Articular chondrocyte of knee joint (primary cell): ENCODE measurements around the gene MRPL50. TPM values are rescaled to one million over a fixed set of nuclear protein-coding genes. Genes with fewer than 3 reads are reported as not detected.

Experiments
- total RNA-seq: library from RNA; depleted of rRNA; stranded (reverse); fragments of >200 nt; gene quantifications from 2 replicates; pipeline ENCODE4 v1.2.3, GENCODE V29; 2012

The MRPL50 gene
- 12.3 and 12.5 TPM in 2 replicates for total RNA-seq

DNA sequence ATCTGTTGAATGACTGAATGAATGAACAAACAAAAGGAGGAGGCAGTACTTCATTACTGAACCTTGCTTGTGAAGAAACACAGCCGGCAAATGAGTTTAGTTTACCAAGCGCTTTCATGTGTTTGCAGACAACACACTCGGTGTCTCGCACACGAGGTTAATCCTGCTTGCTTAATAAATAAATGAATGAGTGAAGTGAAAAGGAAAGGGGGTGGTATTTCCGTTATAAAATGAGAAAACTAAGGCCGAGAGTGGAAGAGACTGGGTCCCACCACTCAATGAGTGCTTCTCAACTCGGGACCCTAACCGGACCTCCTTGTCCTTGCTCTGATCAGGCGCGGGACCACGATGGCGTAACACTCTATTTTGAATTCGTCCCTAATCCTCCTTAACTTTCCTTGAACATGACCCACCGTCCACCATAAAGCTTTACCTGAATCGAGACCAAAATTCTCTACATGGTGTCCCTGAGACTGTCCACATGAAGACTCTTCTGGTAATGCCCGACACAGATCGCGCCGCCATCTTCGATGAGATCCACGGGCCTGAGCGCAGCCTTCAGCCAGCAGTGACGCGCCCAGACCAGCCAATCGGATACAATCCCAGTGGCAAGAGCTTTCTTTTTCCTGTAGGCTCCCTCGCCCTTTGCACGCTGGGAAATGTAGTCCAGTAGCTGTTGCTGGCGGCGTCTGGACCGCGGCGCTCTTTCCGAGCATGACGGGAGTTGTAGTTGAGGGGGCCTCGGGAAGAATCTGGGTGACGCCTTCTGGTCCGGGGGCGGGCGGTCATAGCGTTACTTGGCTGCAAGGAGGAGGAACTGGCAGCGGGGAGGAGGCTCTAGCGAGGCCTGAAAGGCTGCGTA is at the start of gene MRPL50, which contains the start of gene ZNF189:
Gene MRPL50, minus strand, starts transcription at position 551 of the 862 bp plus-strand sequence. Its CDS starts 26 bp downstream, at position 525.
Gene ZNF189, plus strand, starts transcription at position 784 of the 862 bp plus-strand sequence. CDS start 306 bp downstream, outside the sequence.

DNA sequence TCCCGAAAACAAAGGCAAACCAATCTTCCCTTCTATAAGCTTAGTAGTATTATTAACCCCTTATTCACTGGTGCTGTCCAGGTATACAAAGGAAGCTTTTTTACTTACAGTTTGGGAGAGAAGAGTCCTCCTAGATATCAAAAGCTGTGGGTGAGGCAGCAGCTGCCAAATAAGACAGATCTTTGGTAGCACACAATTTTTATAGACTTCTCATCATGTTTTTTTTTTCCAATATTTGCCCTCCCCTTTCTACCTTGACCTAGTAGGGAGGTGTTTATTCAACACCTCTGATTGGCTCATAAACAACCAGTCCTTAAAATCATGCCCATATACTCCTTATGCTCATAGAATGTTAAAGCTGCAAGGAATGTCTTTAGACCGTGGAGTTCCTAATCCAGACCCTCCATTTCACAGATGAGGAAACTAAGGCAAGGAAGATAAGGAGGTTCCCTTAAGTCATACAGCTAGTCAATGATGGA is 37.2 kb upstream of the MRPL50 start, which contains the start of gene ALDOB:
Gene ALDOB, minus strand, starts transcription at position 174 of the 479 bp plus-strand sequence. CDS start 4,887 bp downstream, outside the sequence.

DNA sequence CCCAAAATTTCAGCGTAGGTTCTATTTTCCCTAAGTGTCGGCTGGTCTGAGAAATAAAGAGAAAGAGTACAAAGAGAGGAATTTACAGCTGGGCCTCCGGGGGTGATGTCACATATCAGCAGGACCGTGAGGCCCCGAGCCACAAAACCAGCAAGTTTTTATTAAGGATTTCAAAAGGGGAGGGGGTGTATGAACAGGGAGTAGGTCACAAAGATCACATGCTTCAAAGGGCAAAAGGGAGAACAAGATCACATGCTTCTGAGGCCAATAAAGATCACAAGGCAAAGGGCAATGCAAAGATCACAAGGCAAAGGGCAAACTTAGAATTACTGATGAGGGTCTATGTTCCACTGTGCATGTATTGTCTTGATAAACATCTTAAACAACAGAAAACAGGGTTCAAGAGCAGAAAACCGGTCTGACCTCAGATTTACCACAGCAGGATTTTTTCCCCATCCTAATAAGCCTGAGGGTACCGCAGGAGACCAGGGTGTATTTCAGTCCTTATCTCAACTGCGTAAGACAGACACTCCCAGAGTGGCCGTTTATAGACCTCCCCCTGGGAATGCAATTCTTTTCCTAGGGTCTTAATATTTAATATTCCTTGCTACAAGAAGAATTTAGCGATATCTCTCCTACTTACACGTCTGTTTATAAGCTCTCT is 13.4 kb downstream of the MRPL50 start, which contains the start of gene BAAT:
Gene BAAT, minus strand, starts transcription at position 134 of the 664 bp plus-strand sequence. CDS start 13,602 bp downstream, outside the sequence.

Other genes starting within 250 kb of the MRPL50 start
- gene BAAT, start 13.6 kb downstream of the MRPL50 start, total RNA-seq: not detected in 2 replicates
- gene ZNF189, start 233 bp upstream of the MRPL50 start, total RNA-seq: 24.7 and 35.8 TPM in 2 replicates
- gene ALDOB, start 37.2 kb upstream of the MRPL50 start, total RNA-seq: not detected in 2 replicates
- gene RNF20, start 135.2 kb upstream of the MRPL50 start, total RNA-seq: 24.6 and 37.0 TPM in 2 replicates
- not detected in 2 replicates for gene PPP3R2, start 196.4 kb upstream of the MRPL50 start, total RNA-seq